Right lobe of liver (tissue), 4 donors: ENCODE measurements around the gene PHKB.

Experiments
- CTCF ChIP-seq, 4 donors: fragments of 200-600 bp in 3 of 4; fragments of 450-650 bp in 1 of 4; IDR thresholded peaks; one replicate each; pipeline versions ENCODE4 v1.5.1 to v1.8.0; 2016 to 2022; ENCODE audit warnings: antibody characterized with exemption in 4 of 4, mild to moderate bottlenecking in 2 of 4
- POLR2A ChIP-seq: fragments of 450-650 bp; IDR thresholded peaks from one replicate; pipeline ENCODE4 v1.6.1; 2017; ENCODE audit warnings: antibody characterized with exemption, mild to moderate bottlenecking
- donor health status: DM: no; HTN: no; CAD: no.
- donor health status: DM: no; HTN: no; CAD: no.
- donor health status: DM: no; HTN: yes; CAD: no.

DNA sequence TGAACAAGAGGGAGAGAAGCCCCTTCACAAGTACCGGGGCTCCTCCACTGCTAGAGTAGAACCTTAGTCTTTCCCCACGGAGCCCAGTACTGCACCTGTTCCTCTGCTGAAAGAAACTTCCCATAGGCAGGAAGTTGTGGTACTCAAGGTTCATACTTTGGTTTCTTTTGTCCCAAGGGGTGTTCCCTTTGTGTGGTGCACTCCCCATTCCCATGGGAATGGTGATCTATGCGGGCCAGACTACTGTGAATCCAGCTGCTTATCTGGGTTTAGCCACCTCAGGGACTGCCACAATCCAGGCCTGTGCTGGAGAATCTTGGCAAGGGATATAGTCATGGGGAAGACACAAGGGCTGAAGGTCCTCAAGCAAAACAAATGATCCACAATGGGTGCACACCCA is 110.6 kb downstream of the PHKB start:
- TF ChIP-seq CTCF (IDR thresholded peaks at IDR 0.05), result no peak
- TF ChIP-seq POLR2A, result no peak
